Stimulated activated CD8-positive, alpha-beta memory T cell treated with anti-CD3 and anti-CD28 coated beads, Interleukin-7, amount 100 ng/mL, for 48 hours (primary cell): ENCODE data around the gene BCDIN3D.

Experiments used
- DNase-seq, 2 donors: peaks; one replicate each; pipeline ENCODE4 v3.0.0-alpha.2; 2020; ENCODE audit warnings: low read depth in 1 of 2; ENCODE audit errors: extremely low read depth in 1 of 2

BCDIN3D gene

DNA sequence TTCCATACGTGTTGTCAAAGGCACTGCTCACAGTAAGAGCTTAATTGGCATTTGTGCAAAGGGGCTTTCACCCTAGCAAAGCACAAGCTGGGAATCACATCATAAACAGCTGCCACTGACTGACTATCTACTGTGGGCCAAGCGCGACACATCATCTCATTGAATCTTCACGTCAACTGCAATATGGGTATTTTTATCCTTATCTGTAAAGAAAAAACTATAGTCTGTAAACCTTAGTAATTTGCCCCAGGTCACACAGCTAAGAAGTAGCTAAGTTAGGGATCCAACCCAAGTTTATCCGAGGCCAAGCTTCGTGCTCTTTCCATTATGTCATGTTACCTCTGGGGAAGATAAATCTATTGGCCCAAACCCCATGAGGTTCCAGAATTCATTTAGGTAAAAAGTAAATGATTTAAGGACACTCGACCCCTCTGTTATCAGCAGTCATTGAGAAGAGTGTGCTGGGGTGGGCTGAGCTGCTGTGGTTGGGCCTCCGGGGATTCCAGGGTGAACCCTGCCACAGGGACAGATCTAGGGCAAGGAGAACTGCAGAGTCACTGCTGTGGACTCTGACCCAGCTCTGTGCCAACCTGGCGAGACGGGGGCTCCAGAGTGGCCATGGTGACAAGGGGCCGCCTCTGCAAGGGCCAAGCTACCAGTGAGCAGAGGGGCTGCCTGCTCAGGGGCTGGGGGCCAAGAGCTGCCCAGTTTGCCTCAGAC, 42.3 kb downstream of the BCDIN3D start:
- no peak for DNase-seq

- no peak for DNase-seq
Observed at GRCh38 chr12:49798934-49799333, 44.0 kb downstream of the BCDIN3D start.

GRCh38 chr12:49798248-49798647, 44.7 kb downstream of the BCDIN3D start:
- DNase-seq, result no peak

- DNase-seq, result no peak
Observed at GRCh38 chr12:49797449-49797776, 45.5 kb downstream of the BCDIN3D start.

- DNase-seq, result no peak
Observed at GRCh38 chr12:49796606-49797448, 46.1 kb downstream of the BCDIN3D start.

GRCh38 chr12:49796155-49796554, 46.8 kb downstream of the BCDIN3D start:
- DNase-seq, result no peak

GRCh38 chr12:49795654-49796105, 47.2 kb downstream of the BCDIN3D start:
- no peak for DNase-seq

GRCh38 chr12:49794811-49795653, 47.9 kb downstream of the BCDIN3D start:
- DNase-seq, result no peak

DNA sequence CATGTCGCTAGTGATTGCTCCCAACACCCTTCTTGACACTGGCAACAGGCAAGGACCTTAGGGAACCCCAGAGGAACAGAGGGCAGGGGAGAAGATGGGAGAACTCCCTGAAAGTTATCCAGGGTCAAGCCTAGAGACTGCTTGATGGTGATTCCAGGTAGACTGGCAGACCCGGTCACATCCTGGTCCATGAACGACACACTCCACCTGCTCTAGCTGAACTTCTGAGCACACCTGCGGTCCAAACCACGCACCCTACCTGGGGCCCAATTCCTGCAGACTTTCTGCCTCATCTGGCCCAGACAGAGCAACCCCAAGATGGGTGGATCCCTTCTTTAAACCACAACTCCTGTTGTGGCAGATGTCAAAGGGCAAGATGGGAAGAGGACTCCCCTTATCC, 48.9 kb downstream of the BCDIN3D start:
- no peak for DNase-seq

GRCh38 chr12:49793620-49794019, 49.3 kb downstream of the BCDIN3D start:
- no peak for DNase-seq

- no peak for DNase-seq
Observed at GRCh38 chr12:49792976-49793580, 49.8 kb downstream of the BCDIN3D start.

DNA sequence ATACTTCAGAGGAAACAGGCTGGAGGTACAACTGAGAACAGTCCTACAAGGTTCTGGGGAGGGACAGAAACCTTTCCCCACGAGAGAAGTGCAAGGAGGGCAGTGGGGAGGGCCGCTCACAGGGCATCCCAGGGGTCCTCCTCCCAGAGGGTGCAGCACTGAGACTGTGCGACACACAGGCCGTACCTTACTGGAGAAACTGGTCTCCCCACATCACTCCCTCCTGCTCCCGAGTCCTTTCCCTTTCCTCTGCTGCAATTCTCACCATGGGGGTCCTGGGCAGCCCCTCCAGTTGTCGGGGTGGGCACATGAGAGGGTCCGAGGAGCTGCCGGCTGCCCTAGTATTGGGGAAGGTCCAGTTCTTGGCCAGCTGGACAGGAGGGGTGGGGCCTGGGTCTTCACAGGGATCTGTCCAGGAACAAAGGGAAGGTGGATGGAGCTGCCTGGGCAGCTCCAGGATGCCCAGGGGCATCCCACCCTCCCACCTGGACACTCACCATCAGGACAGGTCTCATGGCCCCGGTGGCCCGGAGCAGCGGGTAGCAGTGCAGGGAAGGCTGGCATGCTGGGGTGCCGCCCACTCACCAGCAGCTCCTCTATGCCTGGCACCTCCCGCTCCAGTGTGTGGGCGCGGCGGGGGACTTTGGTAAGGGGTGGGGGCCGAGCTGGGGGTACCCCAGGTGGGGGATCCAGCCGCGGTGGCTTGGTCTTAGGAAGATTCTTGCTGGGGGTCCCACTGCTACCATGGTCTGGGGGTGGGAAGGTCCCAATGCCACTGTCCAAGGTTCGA, 50.5 kb downstream of the BCDIN3D start:
- no peak for DNase-seq

GRCh38 chr12:49791700-49792099, 51.2 kb downstream of the BCDIN3D start:
- no peak for DNase-seq

- no peak for DNase-seq
Observed at GRCh38 chr12:49790741-49791555, 52.0 kb downstream of the BCDIN3D start.

DNA sequence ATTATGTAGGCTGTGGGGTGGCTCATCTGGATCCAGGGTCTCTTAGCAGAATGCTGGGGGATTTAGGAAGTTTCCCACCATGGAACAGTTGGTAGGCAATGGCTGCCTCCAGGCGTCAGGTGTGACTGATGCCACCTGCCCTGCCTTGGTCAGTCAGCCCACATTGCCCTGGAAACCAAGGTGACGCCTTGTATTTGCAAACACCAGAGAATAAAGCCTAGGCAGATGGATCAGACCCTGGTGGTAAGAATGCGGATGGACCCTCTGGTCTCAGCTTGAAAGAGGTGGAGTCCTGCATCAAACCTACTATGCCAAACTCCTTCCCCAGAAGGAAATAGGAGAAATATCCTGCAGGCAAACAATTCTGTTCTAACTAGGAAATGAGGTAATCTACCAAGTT, 52.9 kb downstream of the BCDIN3D start:
- no peak for DNase-seq

DNA sequence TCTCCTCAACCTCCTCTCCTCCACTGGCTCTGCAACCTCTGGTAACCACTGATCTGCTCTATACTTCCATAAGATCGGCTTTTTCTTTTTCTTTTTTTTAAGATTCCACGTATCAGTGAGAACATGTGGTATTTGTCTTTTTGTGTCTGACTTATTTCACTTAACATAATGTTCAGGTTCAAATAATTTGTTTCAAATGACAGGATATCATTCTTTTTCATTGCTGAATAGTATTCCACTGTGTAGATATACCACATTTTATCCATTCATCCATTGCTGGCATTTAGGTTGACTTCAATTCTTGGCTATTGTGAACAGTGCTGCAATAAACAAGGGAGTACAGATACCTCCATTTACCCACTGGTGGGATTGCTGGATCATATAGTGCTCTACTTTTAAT, 55.2 kb downstream of the BCDIN3D start:
- DNase-seq, result no peak
